Stimulated activated CD4-positive, alpha-beta T cell treated with anti-CD3 and anti-CD28 coated beads, Interleukin-4, amount 100 ng/mL, for 4 hours (primary cell): ENCODE measurements around the gene CDH24.

Source experiments
- DNase-seq, 2 experiments: peaks; one replicate each; pipeline ENCODE4 v3.0.0-alpha.2; 2020

CDH24 gene

DNA sequence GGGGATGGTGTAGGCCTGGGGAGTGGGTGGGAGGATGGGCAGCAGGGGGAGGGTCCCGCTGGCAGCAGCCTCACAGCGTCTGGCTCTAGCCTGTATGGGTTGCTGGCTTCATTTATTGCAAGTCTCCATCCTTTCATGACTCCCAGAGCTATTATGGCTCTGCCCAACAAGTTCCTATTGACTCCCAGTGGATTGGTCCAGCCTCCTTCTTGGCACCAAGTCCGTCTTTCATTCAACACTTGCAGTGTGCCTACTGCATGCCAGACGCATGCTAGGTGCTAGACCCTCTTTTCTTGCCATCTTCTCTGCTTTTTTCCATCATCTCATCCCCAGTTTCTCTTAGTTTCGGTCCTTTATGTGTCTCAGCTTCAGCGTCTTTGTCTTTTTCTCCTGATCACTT, 14.2 kb downstream of the CDH24 start:
- DNase-seq, result no peak

DNA sequence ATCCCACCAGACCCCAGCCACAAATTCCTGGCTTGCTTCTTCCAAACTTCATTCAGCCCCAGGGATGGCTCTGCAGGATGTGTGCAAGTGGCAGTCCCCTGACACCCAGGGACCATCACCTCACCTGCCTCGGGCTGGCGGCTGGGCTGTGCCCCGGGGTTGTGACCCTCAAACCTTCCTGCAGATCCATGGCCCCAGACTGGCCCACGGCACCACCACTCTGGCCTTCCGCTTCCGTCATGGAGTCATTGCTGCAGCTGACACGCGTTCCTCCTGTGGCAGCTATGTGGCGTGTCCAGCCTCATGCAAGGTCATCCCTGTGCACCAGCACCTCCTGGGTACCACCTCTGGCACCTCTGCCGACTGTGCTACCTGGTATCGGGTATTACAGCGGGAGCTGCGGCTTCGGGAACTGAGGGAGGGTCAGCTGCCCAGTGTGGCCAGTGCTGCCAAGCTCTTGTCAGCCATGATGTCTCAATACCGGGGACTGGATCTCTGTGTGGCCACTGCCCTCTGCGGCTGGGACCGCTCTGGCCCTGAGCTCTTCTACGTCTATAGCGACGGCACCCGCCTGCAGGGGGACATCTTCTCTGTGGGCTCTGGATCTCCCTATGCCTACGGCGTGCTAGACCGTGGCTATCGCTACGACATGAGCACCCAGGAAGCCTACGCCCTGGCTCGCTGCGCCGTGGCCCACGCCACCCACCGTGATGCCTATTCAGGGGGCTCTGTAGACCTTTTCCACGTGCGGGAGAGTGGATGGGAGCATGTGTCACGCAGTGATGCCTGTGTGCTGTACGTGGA, 15.0 kb downstream of the CDH24 start, which contains the start of gene PSMB11:
Gene PSMB11, plus strand, starts transcription at position 51 of the 804 bp plus-strand sequence. Its CDS starts 14 bp downstream, at position 65.
- no peak for DNase-seq

DNA sequence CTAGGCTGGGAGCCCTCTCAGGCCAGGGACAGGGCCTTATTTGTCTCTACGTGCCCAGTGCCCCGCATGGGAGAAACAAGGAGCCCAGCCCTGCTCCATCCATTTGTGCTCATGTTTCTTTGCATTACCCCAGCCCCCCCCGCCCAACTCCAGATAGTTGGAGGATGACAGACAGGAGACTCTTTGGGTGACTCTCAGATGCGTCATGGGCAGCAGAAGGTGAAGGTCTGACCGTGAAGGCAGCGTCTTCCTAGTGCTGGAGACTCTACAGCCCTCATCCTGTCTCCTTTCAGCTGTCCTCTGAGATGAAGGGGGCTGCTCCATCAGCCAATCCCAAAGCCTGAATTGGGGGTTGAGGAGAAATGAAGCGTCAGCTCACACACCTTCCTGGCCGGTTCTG, 15.6 kb downstream of the CDH24 start:
- no peak for DNase-seq

DNA sequence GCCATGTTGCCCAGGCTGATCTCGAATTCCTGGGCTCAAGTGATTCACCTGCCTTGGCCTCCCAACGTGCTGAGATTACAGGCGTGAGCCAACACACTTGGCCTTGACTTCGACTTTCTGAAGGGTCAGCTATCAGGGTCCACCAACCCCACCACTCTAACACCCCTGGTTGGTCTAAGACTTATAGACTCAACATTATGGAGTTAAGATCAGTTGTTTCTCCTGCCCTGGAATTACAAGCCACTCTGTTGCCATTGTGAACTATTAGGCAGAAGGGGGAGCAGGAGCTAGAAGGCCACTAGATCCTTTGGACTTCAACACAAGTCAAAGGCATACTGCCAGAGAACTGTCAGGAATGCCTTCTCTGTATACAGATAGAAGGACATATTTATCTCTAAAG, 17.2 kb downstream of the CDH24 start:
- DNase-seq, result no peak

DNA sequence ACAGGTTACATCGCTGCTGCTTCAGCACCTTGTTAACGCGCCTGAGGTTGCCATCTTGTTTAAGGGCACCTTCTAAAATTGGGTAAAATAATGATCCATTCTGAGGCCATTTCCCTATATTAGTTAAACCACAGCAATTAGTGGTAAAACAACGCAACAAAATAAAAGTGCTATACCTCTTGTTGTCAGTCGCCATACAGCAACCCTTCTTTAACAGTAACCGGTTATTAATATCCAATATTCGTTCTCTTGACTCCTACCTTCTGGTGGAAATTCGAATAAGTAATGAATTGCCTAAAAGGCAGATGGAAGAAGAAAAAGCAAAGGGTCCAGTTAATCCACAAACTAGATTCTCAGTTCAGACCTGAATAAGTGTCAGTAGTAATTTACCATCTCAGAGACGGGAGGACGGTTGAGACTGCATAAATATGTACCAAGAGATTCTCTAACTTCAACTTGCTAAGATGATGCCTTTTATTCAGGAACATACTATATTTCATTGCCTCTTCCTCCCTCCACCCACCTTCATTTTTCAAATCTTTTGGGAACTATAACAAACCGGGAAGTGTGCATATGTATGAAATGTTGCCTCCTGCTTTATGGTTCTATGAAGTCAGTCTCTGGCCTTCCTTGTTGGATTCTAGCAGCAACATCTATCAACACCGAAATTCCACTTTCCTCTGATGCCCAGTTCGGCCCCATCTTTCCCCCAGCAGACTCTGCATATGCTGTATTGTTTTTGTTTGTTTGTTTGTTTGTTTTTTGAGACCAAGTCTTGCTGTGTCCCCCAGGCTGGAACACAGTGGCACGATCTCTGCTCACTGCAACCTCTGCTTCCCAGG, 21.8 kb downstream of the CDH24 start:
- no peak for DNase-seq

DNA sequence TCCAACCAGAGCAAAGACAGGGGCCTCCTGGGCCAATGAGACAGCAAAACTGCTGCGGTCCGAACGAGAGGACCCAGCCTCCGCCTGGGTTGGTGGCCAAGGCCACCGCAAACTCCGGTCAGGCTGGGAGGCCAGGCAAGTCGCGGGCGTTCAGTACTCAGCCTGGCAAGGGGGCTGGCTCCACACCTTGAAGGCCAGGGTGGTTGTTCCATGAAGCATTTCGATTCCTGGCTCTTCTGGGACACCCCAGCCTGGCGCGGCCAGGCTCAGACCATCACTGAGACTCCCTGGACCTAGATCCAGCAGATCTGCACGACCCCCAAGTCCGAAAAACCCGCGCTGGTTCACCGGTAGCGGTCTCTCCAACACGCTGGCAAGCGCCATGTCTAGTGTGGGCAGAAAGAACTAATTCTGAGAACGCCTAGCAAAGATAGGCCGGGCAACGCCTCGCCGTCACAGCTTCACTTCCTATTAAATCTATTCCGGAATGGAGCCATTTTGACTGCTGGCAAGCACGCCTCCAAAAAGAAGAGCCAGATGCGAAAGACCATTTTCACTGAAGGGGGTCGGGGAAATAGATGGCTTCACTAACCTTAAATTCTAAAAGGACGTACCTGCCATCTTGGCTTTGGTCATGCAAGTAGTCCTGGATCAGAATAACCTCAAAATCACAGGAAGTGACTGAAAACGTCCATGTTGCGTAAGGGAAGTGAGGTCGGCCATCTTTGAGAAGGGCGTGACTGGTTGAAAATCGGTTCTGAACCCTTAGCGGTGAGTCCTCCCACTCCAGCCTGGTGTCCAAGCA, 22.6 kb downstream of the CDH24 start, which contains the start of gene PSMB5:
Gene PSMB5, minus strand, starts transcription at position 403 of the 805 bp plus-strand sequence. Its CDS starts 19 bp downstream, at position 384.
- DNase-seq, result peak; percentile 74 to 91

DNA sequence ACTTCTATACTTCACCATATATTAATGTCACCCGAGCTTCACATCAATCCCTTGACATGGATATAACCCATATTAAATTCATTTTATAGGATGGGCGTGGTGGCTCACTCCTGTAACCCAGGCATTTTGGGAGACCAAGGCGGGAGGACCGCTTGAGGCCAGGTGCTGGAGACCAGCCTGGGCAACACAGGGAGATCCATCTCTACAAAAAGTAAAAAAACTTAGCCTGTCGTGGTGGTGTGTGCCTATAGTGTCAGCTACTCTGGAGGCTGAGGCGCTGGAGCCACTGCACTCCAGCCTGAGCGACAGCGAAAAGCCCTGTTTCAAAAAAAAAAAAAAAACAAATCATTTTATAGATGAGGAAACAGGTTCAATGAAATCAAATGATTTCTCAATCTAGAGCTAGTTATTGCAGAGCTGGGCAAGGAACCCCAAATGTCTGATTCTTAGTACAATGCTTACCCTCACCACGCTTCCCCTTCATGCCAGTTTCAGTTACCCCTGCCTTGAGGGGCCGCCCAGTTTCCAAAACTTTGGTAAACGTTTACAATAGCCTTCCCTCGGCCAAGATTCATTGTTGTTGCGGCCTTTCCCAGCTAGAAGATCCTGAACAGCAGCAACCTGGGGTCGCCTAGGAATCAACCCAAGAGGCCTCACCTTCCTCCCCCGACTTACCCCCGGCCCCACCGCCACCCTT, 23.4 kb downstream of the CDH24 start:
- no peak for DNase-seq

DNA sequence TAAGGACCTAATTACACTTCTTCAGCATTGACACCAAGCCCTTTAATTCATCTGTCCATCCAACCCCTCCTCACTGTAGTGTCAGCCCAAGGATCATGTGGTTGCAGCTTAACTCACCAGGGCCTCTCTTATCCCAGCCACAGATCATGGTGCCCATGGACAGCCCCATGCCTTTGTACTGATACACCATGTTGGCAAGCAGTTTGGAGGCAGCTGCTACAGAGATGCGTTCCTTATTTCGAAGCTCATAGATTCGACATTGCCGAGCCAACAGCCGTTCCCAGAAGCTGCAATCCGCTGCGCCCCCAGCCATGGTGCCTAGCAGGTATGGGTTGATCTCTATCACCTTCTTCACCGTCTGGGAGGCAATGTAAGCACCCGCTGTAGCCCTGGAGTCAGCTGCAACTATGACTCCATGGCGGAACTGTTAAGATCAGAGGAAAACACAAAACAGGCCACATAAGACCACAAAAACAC, 24.0 kb downstream of the CDH24 start:
- no peak for DNase-seq

DNA sequence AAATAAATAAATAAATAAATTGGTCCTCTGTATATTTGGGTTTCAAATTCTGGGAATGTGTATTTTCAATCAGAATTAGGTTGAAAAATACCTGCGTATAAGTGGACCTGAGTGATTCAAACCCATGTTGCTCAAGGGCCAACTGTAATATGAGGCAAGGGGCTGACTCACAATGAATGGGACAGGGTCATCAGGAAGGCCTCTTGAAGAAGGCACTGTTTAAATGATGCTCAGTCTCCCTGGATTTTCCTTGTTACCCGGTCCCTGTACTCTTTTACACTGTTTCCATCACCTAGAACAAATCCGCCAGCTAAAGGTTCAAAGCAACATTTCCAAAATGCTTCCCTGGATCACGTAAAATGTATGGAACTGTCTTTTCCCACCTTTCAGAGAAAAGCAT, 26.4 kb downstream of the CDH24 start:
- no peak for DNase-seq

DNA sequence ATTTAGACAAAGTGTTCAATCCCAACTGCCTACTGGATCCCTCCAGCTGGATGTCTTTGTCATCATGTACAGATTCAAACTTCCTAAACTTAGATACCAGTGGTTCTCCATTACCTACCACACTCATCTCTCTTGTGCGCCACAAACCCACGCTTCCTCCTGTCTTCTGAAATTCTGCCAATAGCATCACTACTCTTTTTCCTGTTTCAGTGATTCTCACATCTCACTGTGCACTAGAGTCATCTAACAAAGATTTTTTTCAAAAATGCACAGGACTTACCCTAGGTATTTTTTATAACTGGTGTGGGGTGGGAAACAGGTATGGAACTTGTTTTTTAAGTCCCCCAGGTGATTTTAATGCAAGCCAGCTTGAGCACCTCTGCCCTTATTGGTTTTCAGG, 28.5 kb downstream of the CDH24 start:
- DNase-seq, result peak in 1 of 2 experiments; percentile 30

DNA sequence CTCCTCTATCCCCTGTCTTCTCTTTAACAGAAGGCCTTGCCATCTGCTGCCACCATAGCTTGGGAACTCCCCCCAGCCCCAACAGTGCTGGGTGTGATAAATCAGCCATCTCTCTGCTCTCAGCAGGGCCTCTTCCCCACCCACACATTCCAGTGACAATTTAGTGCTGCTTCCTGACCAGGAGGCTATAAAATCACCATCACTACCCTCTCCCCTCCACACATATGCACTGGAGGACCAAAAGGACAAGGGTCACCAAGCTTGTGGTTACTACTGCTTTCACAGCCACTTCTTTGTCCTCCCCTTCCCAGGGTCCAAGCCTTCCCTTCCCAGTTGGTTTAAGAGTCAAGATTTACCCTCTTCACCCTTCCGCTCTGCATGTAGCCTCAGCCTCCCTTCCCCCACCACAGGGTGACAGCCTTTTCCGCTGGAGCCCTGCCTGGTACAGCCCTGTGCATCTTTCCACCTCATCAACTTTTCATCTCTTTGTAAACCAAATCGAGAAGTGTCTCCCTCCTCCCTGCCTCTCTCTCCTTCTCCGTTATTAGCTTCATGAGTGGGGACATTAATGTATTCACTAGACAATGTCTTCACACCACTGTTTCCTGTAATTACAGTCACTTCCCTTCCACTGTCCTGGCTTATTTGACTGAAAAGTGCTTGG, 32.0 kb downstream of the CDH24 start:
- DNase-seq, result no peak

DNA sequence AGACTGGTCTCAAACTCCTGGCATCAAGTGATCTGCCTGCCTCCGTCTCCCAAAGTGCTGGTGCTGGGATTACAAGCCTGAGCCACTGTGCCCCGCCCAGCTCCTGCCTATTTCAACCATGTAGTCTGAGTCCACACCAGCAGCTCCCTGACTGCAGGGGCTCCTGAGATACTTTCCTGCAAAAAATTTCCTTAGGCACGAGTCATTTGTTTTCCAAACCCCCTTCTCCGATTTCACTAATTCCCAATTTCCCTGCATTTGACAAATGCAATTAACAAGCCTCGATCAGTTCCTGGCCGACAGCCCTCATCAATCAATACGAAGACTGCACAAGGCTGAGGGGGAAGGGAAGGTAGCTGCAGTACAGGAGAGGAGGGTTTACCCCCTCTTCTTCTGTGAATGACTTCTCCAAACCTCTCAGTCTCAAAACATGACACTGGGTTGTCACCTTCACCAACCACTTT, 32.7 kb downstream of the CDH24 start:
- DNase-seq, result no peak

DNA sequence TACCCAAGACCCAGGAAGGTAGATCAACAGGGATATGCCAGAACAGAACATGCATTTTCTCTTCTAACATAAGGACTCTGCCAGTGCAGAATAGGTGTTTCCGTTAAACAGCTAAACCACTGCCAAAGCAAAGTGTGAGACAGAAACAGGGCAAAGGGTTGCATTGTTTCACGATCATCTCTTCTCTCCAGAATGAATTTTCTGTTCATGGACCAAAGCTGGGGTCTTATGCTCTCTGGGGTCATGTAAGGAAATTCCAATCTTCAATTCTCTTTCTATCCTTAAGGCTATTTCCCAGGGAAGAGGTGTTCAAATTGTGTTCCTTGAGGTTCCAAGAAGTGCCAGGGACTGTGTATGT, 33.5 kb downstream of the CDH24 start:
- no peak for DNase-seq

DNA sequence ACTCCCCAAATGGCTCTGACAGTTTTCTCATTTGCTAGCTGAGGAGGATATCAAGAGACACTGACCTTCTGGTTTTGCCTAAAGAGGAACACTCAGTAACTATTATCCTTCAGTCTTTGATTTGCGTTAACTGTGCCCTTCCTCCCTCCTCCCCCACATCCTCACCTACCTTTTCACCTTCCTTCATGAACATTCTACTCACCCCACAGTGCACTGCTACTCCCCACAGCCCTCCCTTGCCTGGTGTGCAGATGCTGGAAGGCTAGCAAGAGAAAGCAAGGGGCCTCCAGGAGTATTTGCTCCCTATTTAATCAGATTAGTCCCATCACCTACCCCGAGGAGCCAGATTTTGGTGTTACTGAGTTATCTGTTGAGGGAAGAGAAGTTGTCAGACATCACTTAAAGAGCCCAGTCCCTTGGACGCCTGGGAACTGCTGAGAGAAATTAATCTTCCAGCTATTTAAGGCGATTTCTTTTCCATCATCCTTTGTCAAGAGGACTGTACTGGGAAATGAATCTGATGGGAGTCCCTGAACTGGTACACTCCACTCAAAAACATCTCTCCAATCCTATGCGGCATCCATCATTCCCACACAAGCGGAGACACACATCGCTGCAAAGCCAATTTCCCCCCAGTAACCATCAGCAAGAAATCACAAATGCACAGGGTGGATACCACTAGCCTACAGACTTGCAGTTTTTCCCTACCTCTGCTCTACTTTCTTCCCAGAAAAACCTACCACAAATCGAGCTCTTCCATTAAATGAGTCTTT, 34.1 kb downstream of the CDH24 start:
- no peak for DNase-seq

DNA sequence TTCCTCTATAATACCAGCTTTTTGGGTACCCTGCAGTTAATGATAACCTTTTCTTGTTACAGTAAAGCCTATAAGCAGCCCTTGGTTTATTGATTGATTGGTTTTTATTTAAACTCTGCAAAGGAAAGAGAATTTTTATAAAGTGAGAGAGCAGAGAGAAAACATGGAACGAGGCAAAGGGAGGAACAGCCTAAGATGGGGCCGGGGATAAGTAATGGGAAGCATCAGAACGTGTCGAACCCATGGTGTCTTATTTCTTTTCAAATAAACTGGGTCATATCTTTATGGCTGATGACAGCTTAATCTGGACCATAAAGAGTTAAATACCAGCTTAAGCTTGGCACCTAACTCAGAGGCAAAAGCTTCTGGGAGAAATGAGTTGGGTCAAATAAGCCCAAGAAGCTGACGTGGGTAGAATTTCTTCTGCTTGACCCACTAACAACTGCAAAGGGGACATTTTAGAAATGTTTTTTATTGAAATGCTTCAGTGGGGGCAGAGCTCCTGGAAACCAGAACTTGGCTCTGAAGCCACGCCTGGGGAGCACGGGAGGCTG, 35.4 kb downstream of the CDH24 start:
- no peak for DNase-seq

DNA sequence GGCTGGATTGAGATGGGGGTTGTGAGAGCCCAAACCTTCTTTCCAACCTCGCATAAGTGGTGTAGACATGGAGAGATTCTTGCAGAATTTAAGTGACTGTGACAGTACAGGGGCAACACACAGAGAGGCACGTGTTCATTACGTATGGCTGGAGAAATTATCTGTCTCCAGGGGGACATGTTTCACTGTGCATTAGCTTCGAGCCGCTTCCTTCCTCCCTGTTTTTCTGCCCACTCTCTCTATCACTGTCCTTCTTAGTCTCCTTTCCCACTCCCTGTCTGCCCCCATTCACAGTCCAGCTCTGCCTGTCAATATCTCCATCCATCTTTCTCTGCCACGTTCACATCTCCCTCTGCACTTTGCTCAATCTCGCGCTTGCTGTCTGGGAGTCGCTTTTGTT, 35.9 kb downstream of the CDH24 start:
- no peak for DNase-seq

DNA sequence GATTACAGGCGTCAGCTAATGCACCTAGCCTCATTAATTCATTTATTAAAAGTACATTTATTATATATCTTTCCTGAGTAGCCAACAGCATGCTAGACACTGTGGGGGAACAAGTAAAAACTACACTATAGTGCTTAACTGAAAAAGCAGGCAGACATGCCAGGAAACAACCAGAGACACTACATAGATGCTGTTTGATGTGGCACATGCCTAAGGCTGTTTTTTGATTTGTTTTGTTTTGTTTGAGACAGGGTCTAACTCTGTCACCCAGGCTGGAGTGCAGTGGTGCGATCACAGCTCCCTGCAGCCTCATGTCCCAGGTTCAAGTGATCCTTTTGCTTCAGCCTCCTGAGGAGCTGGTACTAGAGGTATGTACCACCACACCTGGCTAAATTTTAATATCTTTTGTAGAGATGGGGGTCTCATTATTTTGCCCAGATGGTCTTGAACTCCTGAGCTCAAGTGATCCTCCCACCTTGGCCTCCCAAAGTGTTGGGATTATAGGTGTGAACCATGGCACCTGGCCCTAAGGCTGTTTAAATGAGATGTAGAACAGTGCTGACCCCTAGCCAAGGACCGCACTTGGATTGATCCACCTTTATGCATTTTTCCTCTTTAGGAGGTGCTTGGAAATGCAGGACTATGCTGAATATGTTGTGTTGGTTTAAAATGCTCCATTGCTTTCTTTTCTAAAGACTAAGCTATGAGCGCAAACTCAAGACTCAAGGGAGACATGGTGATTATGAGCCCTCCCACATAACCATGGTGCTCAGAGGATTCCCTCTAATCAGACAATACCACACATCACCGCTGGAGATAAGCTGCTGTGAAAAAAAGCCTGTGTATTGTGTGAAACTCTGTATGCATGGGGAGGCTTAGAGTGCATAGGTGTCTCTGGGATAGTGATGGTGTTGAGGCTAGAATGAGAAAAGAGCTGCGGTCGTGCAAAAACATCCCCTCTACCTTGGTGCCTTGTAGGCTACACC, 36.9 kb downstream of the CDH24 start:
- no peak for DNase-seq

DNA sequence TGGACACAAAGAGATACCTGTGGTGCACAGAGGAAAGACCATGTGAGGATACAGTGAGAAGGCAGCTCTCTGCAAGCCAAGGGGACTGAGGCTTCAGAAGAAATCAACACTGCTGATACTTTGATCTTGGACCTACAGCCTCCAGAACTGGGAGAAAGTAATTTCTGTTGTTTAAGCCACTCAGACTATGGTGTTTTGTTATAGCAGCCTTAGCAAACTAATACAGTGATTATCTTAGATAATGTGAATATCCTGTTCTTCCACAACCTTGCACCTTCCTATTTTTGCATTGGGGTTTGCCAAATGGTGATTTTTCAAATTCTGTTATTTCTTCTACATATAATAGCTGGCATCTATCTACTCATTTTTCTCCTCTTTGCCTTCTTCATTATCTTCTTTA, 39.2 kb downstream of the CDH24 start:
- no peak for DNase-seq

DNA sequence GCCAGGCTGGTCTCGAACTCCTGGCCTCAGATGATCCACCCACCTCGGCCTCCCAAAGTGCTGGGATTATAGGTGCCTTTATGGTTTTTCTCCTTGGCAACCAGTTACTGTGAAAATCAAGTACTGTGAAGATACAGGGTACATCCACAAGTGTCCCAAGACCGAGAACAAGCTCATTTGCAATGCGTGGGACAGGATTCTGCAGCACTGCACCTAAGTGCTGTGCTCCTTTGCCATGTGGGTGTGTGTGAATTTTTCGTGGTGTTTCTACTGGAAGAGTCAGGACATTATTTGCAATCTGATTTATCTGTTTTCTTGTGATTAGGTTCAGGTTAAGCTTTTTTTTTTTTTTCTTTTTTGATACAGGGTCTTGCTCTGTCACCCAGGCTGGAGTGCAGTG, 40.2 kb downstream of the CDH24 start:
- DNase-seq, result no peak
